Left lung (tissue), 10 donors: ENCODE results near the gene FAM169A. TPM values are rescaled to one million over a fixed set of nuclear protein-coding genes. Genes with fewer than 3 reads are reported as not detected.

Experiments
- ATAC-seq: fragments of 200-7000 bp; cut with Tn5 transposase; one replicate; pipeline ENCODE4 v1.9.1; 2020; ENCODE audit warnings: moderate library complexity
- DNase-seq, 4 donors: peaks; one replicate each; pipeline ENCODE4 v3.0.0-alpha.2; 2013 to 2020
- H3K27ac ChIP-seq, 2 donors: fragments of 200-600 bp; sonication (generic) in 1 of 2; one replicate each; pipeline versions ENCODE4 v1.5.0 to v1.8.0; 2020 to 2021
- H3K27me3 ChIP-seq, 2 donors: fragments of 200-600 bp; sonication (generic) in 1 of 2; one replicate each; pipeline versions ENCODE4 v1.5.0 to v1.8.0; 2020 to 2021
- H3K36me3 ChIP-seq, 2 donors: fragments of 200-600 bp; sonication (generic) in 1 of 2; one replicate each; pipeline versions ENCODE4 v1.5.0 to v1.8.0; 2020 to 2021
- H3K4me1 ChIP-seq, 2 donors: fragments of 200-600 bp; one replicate each; pipeline ENCODE4 v1.8.0; 2021
- H3K4me3 ChIP-seq, 2 donors: fragments of 200-600 bp; sonication (generic) in 1 of 2; one replicate each; pipeline versions ENCODE4 v1.5.0 to v1.8.0; 2020 to 2021; ENCODE audit warnings: mild to moderate bottlenecking in 1 of 2
- H3K9me3 ChIP-seq, 2 donors: fragments of 200-600 bp; sonication (generic) in 1 of 2; one replicate each; pipeline versions ENCODE4 v1.5.0 to v1.8.0; 2020 to 2021
- intact Hi-C, 2 donors: fragments of 100-400 bp; cut with DNase I; formaldehyde crosslinking; loops; one replicate each; pipeline versions ENCODE4 v1.11.2 to v1.14.2; 2022
- polyA plus RNA-seq, 6 donors: library from polyadenylated mRNA; unstranded; fragments of 120-200 nt; gene quantifications; one replicate each; pipeline ENCODE4 v1.2.1, GENCODE V29; 2013; ENCODE audit not compliant: insufficient read length in 6 of 6
- total RNA-seq, 2 donors: library from RNA; stranded (reverse); fragmentation: NEBNext Ultra II Directional; extraction: Animal tissue kit (Norgen Biotek cat#: 25700); gene quantifications; one replicate each; pipeline ENCODE4 v1.2.1, GENCODE V29; 2021
- TF ChIP-seq, protein P1 (sequence below), 2 donors: fragments of 200-600 bp; sonication (generic) in 1 of 2; IDR thresholded peaks; one replicate each; pipeline versions ENCODE4 v1.5.0 to v1.8.0; 2021; ENCODE audit warnings: antibody characterized with exemption in 2 of 2
- donor health status: DM: no; HTN: yes; CAD: no.
- donor health status: DM: no; HTN: no; CAD: no.

The FAM169A gene
- total and polyA plus RNA-seq, 8 donors: 0.81 to 6.3 (median 5.5) TPM

DNA sequence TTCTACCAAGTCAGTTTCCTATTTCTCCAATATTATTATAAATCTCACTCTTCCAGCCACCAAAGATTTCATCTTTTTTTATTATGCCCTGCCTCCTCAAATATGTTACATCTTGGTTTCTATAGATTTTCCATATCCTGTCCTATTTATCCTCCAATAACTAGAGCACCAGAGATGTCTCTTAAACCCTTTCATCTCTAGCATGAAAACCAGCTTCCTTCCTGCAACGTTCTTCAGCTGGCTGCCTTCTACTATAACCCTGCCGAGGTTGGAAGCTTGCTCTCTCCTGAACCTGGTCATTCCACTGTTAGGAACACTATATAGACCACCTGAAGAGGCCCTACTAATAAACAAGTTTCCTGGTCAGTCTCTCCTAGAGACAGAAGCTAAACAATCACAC lies 27.9 kb downstream of the FAM169A start:
- intact Hi-C loops: no loop called here

DNA sequence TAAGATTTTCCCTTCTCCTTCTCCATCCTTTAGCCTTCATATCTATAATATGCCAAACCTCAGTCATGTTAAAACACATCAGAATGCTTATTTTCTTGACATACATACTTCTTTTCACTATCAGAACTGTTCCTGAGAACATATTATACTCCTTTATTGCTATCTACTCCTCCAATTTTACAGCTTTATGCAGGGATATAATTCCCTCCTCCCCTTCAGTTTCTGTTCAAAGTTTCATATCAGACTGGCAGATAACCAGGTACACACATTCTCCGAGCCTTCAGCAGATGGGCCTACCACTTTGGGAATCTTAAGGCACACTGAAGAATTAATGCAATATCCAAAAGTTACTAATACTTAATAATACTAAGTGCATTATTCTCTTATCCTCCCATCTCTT lies 29.1 kb downstream of the FAM169A start:
- intact Hi-C loops: no loop called here

More for the DNA sequence above, 27.9 kb downstream of the FAM169A start:
- Histone ChIP-seq H3K9me3 (no peaks in the 10 kb centered on the region), H3K4me1 (no peaks in the 10 kb centered on the region), H3K27ac (no peak overlapping the region), H3K4me3 (no peak overlapping the region), H3K27me3 (no peaks in the 10 kb centered on the region), H3K36me3 (no peaks in the 10 kb centered on the region)
- DNase-seq: no peak
- ATAC-seq: no peak
- TF ChIP-seq, protein P1, sequence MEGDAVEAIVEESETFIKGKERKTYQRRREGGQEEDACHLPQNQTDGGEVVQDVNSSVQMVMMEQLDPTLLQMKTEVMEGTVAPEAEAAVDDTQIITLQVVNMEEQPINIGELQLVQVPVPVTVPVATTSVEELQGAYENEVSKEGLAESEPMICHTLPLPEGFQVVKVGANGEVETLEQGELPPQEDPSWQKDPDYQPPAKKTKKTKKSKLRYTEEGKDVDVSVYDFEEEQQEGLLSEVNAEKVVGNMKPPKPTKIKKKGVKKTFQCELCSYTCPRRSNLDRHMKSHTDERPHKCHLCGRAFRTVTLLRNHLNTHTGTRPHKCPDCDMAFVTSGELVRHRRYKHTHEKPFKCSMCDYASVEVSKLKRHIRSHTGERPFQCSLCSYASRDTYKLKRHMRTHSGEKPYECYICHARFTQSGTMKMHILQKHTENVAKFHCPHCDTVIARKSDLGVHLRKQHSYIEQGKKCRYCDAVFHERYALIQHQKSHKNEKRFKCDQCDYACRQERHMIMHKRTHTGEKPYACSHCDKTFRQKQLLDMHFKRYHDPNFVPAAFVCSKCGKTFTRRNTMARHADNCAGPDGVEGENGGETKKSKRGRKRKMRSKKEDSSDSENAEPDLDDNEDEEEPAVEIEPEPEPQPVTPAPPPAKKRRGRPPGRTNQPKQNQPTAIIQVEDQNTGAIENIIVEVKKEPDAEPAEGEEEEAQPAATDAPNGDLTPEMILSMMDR (IDR thresholded peaks at IDR 0.05): no peak

DNA sequence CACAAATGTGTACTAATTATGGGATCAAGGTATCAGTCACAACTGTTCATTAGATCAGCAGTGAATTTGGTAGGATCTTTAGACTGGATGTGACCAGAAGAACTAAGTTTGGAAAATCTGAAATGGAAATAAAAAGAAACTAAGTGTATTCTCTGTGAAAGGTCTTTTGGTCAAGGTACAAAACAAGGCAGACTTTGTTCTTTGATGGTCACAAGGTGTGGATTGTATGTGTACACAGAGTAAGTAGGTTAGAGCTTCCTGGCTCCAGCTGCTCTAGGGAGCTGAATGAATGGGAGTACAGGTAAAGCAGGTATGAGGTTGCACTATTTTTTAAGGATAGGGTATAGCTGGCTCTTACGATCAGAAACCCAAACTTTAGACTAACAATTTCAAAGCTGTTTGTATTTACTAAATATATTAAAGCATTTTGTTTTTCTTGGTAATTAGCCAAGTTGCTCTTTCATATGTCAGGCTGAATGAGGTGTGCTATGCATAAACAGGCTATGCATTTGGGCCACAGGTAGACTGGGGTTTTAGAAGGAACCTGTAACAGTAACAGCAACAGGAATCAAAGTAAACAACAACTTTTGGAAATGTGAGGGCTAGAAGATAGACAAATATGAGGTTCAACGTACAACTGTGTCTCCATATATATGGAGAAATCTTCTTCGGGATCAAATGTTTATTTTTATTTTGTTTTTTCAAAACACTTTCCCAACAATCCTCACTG lies 32.5 kb downstream of the FAM169A start:
- intact Hi-C loops: no loop called here
- H3K9me3 ChIP-seq: no peaks in the 10 kb centered on the region
- no peaks in the 10 kb centered on the region for H3K4me1 ChIP-seq
- no peak overlapping the region for H3K27ac ChIP-seq
- no peak overlapping the region for H3K4me3 ChIP-seq
- ATAC-seq: no peak
- TF ChIP-seq, protein P1 (IDR thresholded peaks at IDR 0.05): no peak
- peak in 1 of 4 donors; percentile 9 for DNase-seq
- H3K36me3 ChIP-seq: no peaks in the 10 kb centered on the region
- no peaks in the 10 kb centered on the region for H3K27me3 ChIP-seq

More for the DNA sequence above, 29.1 kb downstream of the FAM169A start:
- no peak for DNase-seq
- Histone ChIP-seq H3K36me3 (no peaks in the 10 kb centered on the region), H3K4me3 (no peak overlapping the region), H3K27me3 (no peaks in the 10 kb centered on the region), H3K27ac (no peak overlapping the region), H3K9me3 (no peaks in the 10 kb centered on the region), H3K4me1 (no peaks in the 10 kb centered on the region)
- ATAC-seq: no peak
- TF ChIP-seq, protein P1 (IDR thresholded peaks at IDR 0.05): no peak

DNA sequence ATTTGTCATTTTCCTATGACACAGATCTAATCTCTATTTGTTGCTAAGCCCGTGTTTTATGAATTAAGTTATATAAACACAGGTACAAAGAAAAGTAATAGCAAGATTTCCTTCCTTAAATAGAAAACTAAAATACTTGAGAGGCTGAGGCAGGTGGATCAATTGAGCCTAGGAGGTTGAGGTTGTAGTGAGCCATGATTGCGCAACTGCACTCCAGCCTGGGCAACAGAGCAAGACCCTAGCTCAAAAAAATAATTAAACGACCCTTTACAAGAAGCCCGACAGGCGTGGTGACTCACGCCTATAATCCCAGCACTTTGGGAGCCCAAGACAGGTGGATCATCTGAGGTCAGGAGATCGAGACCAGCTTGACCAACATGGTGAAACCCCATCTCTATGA lies 36.8 kb downstream of the FAM169A start:
- Histone ChIP-seq H3K36me3 (no peaks in the 10 kb centered on the region), H3K4me3 (no peak overlapping the region), H3K4me1 (no peaks in the 10 kb centered on the region), H3K27me3 (no peaks in the 10 kb centered on the region), H3K27ac (no peak overlapping the region), H3K9me3 (no peaks in the 10 kb centered on the region)
- DNase-seq (no peak), ATAC-seq (no peak)
- intact Hi-C loops: no loop called here
- TF ChIP-seq, protein P1 (IDR thresholded peaks at IDR 0.05): no peak

DNA sequence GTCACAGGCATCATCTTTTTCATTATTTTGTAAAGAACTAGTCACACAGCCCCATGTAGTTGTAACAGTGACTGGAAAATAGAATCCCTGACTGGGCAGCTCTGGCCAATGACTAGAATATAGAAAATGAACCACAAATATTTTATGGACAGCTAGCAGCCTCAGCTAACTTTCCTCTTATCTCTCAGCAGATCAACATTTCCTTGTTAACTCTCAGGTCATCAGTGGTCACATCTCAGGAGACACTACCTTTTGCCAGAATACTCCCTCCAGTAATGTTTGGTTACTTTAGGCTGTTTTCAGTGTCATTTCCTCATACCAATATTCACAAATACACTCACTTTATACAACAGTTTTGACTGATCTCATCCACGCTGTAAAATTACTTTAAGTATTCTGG lies 43.9 kb downstream of the FAM169A start:
- no peak for ATAC-seq
- TF ChIP-seq, protein P1 (IDR thresholded peaks at IDR 0.05): no peak
- no peaks in the 10 kb centered on the region for H3K4me1 ChIP-seq
- no peaks in the 10 kb centered on the region for H3K36me3 ChIP-seq
- no peaks in the 10 kb centered on the region for H3K9me3 ChIP-seq
- DNase-seq: no peak
- H3K27me3 ChIP-seq: peaks cover 0 to under 1% of the 10 kb centered on the region in 2 donors
- H3K27ac ChIP-seq: no peak overlapping the region
- H3K4me3 ChIP-seq: no peak overlapping the region
- intact Hi-C loops: no loop called here
